ENCODE results near the gene ABCC3.

ABCC3 gene

GRCh38 chr17:50657627-50658026, 22.9 kb downstream of the ABCC3 start:
- TF ChIP-seq CTCF (IDR thresholded peaks at IDR 0.05; ENCODE audit: extremely low read depth, missing control alignments): no peak
- DNase-seq (ENCODE audit: low spot score): no peak

- no peak for DNase-seq (ENCODE audit: low spot score)
- TF ChIP-seq CTCF (IDR thresholded peaks at IDR 0.05; ENCODE audit: extremely low read depth, missing control alignments): no peak
These were observed 23.9 kb downstream of the ABCC3 start for GRCh38 chr17:50658616-50659015.

GRCh38 chr17:50659179-50659578, 24.5 kb downstream of the ABCC3 start:
- DNase-seq (ENCODE audit: low spot score): no peak
- no peak for TF ChIP-seq CTCF (IDR thresholded peaks at IDR 0.05; ENCODE audit: extremely low read depth, missing control alignments)

GRCh38 chr17:50660042-50660886, 25.6 kb downstream of the ABCC3 start:
- no peak for TF ChIP-seq CTCF (IDR thresholded peaks at IDR 0.05; ENCODE audit: extremely low read depth, missing control alignments)
- no peak for DNase-seq (ENCODE audit: low spot score)

GRCh38 chr17:50660887-50661345, 26.2 kb downstream of the ABCC3 start:
- no peak for DNase-seq (ENCODE audit: low spot score)
- no peak for TF ChIP-seq CTCF (IDR thresholded peaks at IDR 0.05; ENCODE audit: extremely low read depth, missing control alignments)

- no peak for DNase-seq (ENCODE audit: low spot score)
- no peak for TF ChIP-seq CTCF (IDR thresholded peaks at IDR 0.05; ENCODE audit: extremely low read depth, missing control alignments)
These were observed 26.7 kb downstream of the ABCC3 start for GRCh38 chr17:50661348-50661747.

- DNase-seq (ENCODE audit: low spot score): no peak
- no peak for TF ChIP-seq CTCF (IDR thresholded peaks at IDR 0.05; ENCODE audit: extremely low read depth, missing control alignments)
These were observed 27.2 kb downstream of the ABCC3 start for GRCh38 chr17:50661795-50662391.
